SU-DHL-6 (cell line): ENCODE measurements around the gene GREM2.

Experiments used
- EZH2phosphoT487 ChIP-seq: fragments of 200-600 bp; sonication (generic), shearing (Covaris generic); conservative IDR thresholded peaks from 2 replicates; pipeline ENCODE4 v1.6.1; 2018; ENCODE audit warnings: mild to moderate bottlenecking, antibody characterized with exemption, low read length, moderate library complexity, mixed read lengths
- TF ChIP-seq, protein P1 (sequence below): fragments of 200-600 bp; sonication (generic); IDR thresholded peaks from one replicate; pipeline ENCODE4 v1.5.1; 2017; ENCODE audit warnings: antibody characterized with exemption, mild to moderate bottlenecking, low read length, moderate library complexity; ENCODE audit not compliant: insufficient read depth, poor library complexity, severe bottlenecking

DNA sequence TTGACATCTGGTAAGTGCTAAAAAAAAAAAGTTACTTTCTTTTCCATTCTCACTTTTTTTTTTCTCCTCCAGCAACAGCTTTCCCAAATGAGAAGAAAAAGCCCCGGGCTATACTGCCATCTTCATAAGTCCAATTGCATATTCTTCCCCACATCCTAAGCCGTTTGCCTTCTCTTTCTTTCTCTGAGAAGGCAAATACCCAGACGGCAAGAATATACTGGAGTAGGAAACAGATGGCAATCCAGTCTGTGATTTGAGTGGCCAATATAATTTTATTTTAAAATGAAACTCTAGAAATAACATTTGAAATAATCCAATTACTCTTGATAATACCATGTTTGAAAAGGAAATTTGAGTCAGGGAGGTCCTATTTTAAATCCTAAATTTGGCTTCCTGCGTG, 44.6 kb upstream of the GREM2 start:
- TF ChIP-seq, protein P1, sequence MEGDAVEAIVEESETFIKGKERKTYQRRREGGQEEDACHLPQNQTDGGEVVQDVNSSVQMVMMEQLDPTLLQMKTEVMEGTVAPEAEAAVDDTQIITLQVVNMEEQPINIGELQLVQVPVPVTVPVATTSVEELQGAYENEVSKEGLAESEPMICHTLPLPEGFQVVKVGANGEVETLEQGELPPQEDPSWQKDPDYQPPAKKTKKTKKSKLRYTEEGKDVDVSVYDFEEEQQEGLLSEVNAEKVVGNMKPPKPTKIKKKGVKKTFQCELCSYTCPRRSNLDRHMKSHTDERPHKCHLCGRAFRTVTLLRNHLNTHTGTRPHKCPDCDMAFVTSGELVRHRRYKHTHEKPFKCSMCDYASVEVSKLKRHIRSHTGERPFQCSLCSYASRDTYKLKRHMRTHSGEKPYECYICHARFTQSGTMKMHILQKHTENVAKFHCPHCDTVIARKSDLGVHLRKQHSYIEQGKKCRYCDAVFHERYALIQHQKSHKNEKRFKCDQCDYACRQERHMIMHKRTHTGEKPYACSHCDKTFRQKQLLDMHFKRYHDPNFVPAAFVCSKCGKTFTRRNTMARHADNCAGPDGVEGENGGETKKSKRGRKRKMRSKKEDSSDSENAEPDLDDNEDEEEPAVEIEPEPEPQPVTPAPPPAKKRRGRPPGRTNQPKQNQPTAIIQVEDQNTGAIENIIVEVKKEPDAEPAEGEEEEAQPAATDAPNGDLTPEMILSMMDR: no peak
- TF ChIP-seq EZH2phosphoT487: no peak
